Islet precursor cell (in vitro differentiated cells): ENCODE results near the gene ATP5MC2.
"Not testable (repeated sequence)": the region's sequence is repeated elsewhere in the genome, so short reads cannot be mapped to it uniquely, and the experiment has no call there.

ENCODE experiments used
- DNase-seq: peaks from one replicate; pipeline ENCODE4 v3.0.0-alpha.2; 2018

ATP5MC2 gene

DNA sequence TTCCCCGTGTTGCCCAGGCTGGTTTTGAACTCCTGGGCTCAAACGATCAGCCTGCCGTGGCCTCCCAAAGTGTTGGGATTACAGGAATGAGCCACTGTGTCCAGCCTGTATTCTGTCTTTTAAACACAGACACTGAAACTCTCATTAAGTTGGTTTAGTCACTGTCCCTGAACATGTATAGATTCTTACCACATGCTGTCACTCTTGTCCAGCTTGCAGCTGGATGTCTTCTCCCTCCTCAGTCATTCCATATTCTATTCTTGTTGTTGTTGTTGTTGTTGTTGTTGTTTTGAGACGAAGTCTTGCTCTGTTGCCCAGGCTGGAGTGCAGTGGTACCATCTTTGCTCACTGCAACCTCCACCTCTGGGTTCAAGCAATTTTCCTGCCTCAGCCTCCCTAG, 12.3 kb upstream of the ATP5MC2 start:
- no peak for DNase-seq

DNA sequence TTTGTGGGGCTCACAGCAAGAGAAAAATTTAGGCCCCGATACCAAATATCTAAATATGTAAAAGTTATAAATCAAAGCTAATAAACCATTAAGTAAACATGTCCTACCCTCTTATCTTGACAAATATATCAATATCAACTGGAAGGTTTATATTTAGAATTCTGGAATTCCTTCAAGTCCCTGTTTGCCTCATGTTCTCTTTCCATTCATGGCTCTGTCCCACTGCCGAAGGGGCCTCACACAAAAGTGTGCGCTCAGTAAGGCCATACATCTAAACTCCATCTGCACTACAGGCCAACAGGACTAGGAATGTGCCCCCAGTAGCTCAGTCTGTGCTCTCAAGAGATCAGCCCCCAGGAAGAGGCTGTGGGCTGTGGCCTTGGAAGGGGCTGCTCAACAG, 10.6 kb upstream of the ATP5MC2 start:
- DNase-seq = no peak

DNA sequence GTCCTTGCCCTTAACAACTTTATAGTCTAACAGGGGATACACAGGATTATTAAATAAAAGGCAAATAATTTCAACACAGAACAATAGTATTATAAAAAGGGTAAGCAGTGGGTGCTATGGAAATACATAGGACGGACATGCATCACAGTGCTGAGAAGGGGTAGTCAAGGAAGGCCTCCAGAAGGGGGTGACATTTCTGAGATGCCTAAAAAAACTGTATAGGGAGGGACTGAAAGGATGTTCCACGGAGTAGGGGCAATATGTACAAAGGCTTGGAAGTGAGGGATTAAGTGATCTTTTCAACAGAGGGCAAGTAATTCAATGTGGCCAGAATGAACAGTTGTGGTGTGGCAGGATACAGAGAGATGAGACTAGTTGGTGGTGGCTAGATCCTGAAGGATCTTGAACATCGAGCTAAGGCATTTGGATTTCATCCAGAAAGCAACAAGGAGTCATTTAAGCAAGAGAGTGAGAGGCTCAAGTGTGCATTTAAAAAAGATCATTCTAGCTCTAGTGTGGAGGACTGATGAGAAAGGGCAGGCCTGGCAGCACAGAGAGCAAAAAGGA, 8.9 kb upstream of the ATP5MC2 start:
- no peak for DNase-seq

DNA sequence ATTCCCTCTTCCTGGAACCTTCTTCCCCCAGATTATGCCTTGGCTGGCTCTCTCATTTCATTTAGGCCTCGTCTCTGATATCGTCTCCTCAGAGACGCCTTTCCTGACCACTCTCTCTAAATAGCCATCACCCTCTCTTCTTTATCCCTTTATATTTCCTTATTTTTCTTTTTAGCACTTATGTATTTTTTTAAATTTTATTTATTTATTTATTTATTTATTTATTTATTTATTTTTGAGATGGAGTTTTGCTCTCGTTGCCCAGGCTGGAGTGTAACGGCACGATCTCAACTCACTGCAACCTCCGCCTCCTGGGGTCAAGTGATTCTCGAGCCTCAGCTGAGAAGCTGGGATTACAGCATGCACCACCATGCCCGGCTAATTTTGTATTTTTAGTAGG, 8.1 kb upstream of the ATP5MC2 start:
- DNase-seq = no peak

DNA sequence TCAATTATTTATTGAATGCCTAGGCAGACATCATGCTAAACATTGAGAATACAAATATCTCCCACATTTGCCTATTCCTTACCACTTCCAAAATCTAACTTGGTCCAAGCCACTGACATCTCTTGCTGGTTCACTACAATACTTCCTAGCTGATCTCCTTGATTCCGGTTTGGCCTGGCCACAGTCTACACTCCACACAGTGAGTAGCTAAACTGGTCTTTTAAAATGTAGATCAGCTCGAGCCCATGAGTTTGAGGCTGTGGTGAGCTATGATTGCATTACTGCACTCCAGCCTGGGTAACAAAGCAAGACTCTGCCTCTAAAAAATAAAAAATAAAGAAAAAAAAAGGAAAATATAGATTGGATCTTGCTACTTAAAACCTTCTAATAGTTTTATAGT, 7.6 kb upstream of the ATP5MC2 start:
- DNase-seq = no peak

DNA sequence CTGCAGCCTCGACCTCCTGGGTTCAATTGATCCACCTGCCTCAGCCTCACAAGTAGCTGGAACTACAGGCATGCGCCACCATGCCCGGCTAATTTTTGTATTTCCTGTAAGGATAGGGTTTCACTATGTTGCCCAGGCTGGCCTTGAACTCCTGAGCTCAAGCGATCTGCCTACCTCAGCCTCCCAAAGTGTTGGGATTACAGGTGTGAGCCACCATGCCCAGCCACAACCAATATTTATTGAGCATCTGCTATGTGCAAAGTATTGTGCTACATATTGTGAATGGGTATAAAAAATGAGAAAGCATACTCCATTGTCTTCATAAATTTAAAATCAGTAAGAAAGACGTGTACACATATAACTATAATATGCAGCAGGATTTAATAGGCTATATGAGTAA, 4.2 kb upstream of the ATP5MC2 start:
- DNase-seq = not testable (repeated sequence)

DNA sequence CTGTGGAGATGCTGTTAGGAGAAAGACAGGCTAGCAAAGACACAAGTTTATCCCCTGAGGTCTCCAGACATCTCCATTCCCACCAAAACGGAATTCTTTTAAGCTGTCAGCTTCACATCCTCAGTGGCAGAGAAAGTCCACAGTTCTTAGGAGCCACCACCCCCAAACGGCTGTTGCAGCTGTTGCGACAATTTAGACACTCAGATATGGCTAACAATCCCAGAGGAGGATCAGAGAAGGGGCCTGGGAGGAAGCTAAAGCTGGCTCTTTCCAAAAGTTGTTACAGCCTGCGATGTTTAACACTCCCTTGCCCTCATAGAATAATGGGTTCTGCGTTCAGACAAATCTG, 1.9 kb upstream of the ATP5MC2 start:
- DNase-seq = no peak

DNA sequence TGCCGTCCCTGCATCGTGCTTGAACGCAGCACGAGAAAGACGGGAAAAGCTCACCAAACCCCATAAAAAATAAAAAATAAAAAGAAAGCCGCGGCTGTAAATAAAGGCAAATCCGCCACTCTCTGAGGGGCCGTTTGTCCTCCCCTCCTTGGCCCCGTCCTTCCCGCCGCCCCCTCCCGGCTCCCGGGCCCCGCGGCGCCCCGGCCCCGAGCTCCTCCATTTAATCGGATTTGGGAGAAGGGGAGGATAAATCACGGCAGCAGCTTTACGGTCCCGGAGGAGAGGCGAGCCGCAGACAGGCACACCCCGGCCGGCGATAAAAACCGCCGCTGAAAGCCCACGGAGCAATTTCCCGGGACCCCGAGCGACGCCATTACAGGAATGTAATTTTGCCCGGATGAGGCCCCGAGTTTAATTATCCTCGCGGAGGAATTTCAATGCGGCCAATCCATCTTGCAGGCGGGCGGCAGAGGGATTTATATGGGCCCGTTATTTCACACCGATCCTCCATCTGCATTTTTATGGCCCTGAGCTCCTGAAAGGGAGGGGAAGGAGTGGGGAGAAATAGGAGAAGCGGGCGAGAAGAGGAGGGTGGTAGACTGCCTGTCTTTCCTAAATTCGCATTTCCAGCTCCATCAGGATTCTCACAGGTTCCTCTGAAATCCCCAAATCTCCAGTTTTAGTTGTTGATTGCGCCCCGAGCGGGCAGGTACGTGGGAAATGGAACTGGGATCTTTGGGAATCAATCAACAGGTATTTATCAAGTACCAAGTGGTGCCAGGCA, 1.3 kb upstream of the ATP5MC2 start:
- DNase-seq = peak; percentile 64

DNA sequence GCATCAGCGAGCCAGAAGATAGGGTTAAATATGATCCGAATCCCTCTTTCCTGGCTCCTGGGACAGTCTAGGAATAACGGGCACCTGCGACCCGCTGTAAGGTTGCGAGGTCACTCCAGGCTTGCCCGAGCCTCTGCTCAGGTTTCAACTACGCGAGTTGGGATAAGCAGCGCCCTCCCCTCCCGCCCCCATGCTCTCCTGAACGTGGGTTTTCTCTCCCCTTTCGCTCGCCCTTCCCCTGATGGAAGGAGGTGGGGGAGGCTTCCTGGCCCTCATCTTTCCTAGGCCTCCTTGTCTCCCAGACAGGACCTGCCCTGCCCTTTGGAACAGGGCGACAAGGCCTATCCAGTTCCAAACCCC, 753 bp upstream of the ATP5MC2 start:
- DNase-seq = peak; percentile 84

DNA sequence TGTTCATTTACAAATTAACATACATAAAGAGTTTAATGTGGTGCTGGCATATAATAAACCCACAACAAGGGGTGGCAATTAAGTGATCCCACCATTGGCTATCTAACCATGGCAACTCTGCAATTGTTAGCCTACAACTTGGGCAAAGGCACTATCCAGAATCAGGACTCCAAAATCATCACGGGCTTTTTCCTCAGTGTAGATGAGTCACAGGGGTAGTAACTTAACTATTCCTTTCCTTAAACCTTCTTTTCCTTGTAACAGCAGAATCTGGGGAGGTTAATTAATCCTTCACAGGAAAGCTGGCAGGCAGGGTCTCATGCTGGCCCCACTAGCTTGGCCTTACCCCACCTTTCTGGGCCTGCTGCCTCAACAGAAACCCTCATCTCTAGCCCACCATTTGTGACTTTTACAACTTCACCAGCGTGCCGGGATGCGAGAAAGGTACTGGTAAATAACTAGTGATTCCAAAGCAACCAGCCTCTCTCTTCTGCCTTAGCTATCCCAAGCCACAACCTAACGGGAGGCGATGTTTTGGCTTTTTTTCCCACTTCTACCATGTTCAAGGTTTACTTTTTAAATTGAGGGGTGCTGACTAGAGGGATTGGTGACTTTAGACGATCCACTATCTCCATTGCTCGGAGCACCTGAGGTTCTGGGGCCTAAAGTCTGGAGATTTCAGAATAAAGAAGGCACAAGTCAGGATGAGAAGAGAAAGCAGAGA, 744 bp downstream of the ATP5MC2 start:
- DNase-seq = no peak

DNA sequence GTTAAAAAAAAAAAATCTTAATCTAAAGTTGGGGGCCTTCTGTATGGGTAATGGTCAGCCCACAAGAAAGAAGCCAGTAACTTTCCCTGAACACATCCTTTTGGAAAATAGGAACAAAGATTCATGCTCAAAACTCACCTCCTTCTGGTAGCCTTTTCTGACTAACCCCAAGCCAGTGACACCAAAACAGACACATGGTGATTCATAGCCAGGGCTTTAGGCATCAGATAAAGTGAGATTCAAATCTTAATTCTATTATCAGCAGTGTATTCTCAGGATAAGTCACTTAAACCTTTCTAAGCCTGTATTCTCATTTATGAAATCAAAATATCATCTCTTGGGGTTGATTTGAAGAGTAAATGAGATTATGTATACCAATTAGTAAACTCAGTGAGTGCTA, 4.9 kb downstream of the ATP5MC2 start:
- no peak for DNase-seq

DNA sequence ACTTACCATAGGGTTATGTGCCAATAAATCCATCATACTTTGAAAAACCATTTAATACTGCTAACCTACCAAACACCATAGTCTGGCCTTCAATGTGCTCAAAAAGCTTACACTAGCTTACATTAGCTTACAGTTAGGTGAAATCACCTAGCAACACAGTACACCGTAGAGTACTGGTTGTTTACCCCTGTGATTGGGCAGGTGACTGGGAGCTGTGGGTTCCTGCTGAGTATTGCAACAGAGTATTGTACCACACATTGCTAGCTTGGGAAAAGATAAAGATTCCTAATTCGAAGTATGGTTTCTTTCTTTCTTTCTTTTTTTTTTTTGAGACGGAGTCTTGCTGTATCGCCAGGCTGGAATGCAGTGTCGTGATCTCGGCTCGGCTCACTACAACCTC, 5.6 kb downstream of the ATP5MC2 start:
- no peak for DNase-seq

DNA sequence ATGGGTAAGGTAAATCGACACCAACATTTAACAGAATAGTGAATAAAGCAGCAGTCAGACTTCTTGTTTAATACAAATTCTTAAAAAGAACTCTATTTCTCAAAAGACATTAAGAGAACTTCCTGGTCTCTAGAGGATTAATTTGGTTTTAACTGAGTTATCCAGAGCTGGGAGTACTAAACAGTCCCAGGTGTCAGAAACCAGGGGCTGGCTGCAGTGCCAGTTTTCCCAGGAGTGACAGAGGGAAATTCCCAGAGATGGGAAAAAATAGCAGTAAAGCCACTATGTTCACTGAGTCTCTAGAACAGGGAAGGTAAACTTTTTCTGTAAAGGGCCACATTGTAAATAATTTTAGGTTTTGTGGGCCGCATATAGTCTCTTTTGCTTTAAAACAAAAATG, 8.8 kb downstream of the ATP5MC2 start:
- DNase-seq = no peak

DNA sequence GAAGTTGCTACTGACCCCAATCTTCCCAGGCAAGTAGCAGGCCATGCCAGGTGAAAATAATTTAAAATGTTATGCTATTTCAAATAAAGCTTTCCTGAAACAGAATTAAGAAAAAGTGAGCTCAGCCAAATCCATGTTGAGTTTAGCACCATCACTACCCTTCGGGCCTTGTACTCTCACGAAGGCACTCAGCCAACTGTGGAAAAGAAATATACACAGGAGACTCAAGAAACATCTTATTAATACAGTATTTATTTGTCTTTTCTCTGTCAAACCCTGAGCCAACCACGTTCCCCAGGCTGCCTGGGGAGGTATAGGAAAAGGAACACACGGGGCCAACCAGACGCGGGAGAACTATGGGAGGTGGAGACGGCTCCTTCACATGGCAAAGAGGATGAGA, 10.9 kb downstream of the ATP5MC2 start:
- DNase-seq = no peak

DNA sequence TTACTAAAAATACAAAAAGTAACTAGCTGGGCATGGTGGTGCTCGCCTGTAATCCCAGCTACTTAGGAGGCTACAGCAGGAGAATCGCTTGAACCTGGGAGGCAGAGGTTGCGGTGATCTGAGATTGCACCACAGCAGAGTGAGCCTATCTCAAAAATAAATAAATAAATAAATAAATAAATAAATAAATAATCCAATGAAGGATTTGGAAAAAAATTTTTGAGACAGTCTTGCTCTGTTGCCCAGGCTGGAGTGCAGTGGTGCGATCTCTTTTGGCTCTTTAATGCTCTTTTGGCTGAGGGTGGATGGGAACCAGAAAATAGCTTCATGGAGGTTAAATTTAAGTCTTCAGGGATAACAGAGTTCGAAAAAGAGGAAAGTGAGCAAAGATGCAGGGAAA, 11.7 kb downstream of the ATP5MC2 start:
- DNase-seq = no peak

DNA sequence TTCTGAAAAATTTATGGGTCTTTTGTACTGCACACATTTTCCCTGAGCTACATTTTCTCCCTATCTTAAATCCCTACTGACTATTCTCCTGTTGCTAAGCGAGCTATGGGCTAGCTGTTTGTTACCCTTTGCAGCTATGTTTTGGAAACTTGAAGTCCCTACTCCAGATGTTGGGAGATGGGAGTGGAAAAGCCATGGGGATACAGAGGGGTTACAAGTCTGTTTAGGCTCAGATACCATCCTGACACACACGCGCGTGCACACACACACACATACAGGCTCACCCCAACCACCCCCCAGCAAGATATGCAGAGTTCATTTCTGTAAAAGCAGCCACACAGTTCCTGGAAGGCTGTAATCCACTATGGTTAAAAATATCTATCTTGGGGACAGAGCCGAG, 15.8 kb downstream of the ATP5MC2 start:
- DNase-seq = no peak

DNA sequence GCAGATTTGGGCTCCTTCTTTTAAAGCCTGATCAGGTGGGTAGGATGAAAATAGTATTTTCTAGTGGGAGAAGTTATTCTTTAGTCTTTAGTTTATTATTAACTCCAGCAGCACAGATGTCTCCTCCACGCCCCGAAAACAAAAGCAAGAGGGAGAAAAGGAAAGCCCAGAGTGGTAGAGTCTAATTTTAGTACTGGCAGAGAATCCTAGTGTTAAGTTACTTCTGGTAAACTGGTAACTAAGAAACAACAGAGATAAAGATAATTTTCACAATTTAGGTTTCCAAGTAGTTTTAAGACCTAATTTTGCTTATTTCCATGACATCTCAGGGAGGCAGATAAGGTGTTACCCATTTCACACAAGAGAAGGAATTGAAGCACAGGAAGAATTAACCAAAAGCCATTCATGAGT, 16.3 kb downstream of the ATP5MC2 start:
- DNase-seq = no peak

DNA sequence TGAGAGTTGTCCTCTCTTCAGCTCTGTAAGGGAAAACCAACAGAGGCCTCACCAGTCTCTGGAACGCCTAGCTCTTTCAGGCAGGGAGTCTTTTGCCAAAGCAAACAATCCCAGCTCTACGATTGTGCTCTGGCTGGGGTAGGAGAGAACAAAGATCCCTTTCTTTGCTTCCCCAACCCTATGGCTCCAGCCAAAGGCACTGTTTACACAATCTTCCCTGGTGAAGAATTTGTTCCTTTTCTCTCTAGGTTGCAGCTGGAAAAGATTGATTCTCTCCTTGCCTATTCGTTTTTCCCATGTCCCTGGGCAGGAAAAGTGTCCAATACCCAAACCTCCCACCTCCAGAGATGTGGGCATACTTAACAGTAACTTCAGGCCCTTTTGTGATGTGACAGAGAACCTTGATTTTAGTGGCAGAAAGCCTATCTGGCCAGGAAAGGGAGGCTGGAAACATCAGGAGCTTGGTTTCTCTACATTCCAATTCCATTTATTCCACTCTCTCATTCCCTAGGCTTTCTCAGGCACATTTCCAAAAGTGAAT, 16.8 kb downstream of the ATP5MC2 start:
- peak; percentile 91 for DNase-seq

DNA sequence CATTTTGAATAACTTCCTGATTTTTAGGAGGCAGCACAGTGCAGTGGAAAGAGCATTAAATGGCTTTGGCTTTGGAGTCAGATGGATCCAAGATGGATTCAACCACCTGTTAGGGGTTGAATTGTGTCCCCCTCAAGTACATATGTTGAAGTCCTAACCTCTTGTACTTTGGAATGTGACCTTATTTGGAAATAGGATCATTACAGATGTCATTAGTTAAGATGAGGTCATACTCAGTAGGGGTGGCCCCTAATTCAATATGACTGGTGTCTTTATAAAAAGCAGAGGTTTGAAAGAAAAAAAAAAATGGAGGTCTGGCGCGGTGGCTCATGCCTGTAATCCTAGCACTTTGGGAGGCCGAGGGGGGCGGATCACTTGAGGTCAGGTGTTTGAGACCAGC, 18.8 kb downstream of the ATP5MC2 start:
- DNase-seq = no peak

DNA sequence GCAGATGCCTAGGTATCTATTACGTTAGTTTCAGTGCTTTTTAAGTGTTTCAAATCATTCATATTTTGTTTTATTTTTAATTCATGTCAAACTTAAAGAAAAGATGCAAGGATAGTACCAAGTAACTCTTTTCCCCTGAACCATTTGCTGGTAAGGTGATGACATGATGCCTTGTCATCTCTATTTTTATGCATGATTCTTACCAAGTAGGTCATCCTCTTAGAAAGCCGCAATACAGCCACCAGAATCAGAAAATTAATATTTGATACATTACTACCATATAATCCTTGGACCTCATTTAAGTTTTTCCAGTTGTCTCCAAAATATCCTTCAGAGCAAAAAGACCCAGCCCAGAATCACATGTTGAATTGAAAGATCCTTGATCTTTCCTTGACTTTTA, 22.3 kb downstream of the ATP5MC2 start:
- no peak for DNase-seq

DNA sequence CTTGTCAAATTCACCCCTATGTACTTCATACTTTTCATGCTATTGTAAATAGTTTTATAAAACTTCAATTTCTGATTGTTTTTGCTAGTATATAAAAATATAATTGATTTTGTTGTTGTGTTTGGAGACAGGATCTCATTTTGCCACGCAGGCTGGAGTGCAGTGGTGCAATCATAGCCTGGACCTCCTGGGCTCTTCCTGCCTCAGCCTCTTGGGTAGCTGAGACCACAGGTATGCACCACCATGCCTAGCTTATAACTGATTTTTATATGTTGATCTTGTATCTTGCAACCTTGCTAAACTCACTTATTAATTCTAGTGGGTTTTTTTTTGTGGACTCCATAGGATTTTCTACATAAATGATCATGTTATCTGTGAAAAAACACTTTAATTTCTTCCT, 23.5 kb downstream of the ATP5MC2 start:
- no peak for DNase-seq

DNA sequence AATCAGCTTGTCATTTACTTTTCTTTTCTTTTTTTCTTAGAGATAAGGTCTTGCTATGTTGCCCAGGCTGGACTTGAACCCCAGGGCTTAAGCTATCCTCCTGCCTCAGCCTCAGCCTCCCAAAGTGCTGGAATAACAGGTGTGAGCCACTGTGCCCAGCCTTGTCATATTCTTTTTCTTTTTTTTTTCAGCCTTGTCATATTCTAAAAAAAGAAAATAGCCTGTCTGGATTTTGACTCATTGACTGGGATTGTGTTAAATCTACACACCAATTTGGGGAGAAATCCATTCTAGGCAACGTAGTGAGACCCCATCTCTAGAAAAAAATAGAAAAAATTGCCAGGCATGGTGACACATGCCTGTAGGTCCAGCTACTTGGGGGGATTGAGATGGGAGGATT, 24.1 kb downstream of the ATP5MC2 start:
- no peak for DNase-seq

DNA sequence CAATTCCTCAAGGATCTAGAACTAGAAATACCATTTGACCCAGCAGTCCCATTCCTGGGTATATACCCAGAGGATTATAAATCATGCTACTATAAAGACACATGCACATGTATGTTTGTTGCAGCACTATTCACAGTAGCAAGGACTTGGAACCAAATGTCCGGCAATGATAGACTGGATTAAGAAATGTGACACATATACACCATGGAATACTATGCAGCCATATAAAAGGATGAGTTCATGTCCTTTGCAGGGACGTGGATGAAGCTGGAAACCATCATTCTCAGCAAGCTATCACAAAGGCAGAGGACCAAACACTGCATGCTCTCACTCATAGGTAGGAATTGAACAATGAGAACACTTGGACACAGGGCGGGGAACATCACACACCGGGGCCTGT, 29.6 kb downstream of the ATP5MC2 start:
- not testable (repeated sequence) for DNase-seq

DNA sequence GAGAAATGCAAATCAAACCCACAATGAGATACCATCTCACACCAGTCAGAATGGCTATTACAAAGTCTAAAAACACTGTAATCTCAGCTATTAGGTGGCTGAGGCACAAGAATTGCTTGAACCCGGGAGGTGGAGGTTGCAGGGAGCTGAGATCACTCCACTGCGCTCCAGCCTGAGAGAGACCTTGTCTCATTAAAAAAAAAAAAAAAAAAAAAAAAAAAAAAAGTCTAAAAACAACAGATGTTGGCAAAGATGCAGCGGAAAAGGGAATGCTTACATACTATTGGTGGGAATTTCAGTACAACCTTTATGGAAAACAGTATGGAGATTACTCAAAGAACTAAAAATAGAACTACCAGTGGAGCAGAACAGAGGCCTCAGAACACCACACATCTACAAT, 30.7 kb downstream of the ATP5MC2 start:
- no peak for DNase-seq
